CD4-positive, alpha-beta memory T cell (primary cell): ENCODE data around the gene XBP1. TPM values are rescaled to one million over a fixed set of nuclear protein-coding genes. Genes with fewer than 3 reads are reported as not detected.
"Not testable (repeated sequence)": the region's sequence is repeated elsewhere in the genome, so short reads cannot be mapped to it uniquely, and the experiment has no call there.

Experiments
- CTCF ChIA-PET: fragments of 350-600 bp; sonication (Branson Sonifier 250); formaldehyde crosslinking; loops from one replicate; lab custom pipeline; 2021; ENCODE audit warnings: inconsistent platforms; ENCODE audit not compliant: partially characterized antibody; lab: Charles Lee
- POLR2A ChIA-PET: fragments of 350-600 bp; sonication (Branson Sonifier 250); formaldehyde crosslinking; loops from one replicate; lab custom pipeline; 2021; ENCODE audit not compliant: partially characterized antibody; lab: Charles Lee
- DNase-seq, 5 donors: peaks; one replicate each; pipeline versions ENCODE4 v3.0.0 to v3.0.0-alpha.2; 2020 to 2022; ENCODE audit warnings: mixed read lengths in 1 of 5
- H3K27ac ChIP-seq: one replicate; pipeline ENCODE4 v1.7.0; 2013; ENCODE audit warnings: low read depth, low read length
- H3K27me3 ChIP-seq: 2 replicates; pipeline ENCODE4 v1.7.0; 2013; ENCODE audit warnings: mild to moderate bottlenecking, low read length, moderate library complexity; ENCODE audit not compliant: insufficient read depth
- H3K36me3 ChIP-seq: 2 replicates; pipeline ENCODE4 v1.7.0; 2013; ENCODE audit warnings: mild to moderate bottlenecking, low read length, moderate library complexity; ENCODE audit not compliant: insufficient read depth
- H3K4me1 ChIP-seq: 2 replicates; pipeline ENCODE4 v1.7.0; 2013; ENCODE audit warnings: mild to moderate bottlenecking, low read length, moderate library complexity; ENCODE audit not compliant: insufficient read depth
- H3K4me3 ChIP-seq, 2 donors: one replicate each; pipeline ENCODE4 v1.7.0; 2013; ENCODE audit warnings: low read length in 2 of 2, mild to moderate bottlenecking in 1 of 2
- H3K9me3 ChIP-seq, 2 donors: one replicate each; pipeline ENCODE4 v1.7.0; 2013; ENCODE audit warnings: low read length in 2 of 2, control low read depth in 1 of 2; ENCODE audit not compliant: control insufficient read depth in 1 of 2
- H3K27ac Mint-ChIP-seq, 7 donors: one replicate each; pipeline ENCODE4 v1.8.0; 2020 to 2021; ENCODE audit warnings: mixed read lengths in 7 of 7, mild to moderate bottlenecking in 6 of 7, inconsistent platforms in 3 of 7, moderate library complexity in 3 of 7
- H3K27me3 Mint-ChIP-seq, 2 donors: one replicate each; pipeline ENCODE4 v1.8.0; 2020 to 2021; ENCODE audit warnings: mixed read lengths in 2 of 2
- H3K36me3 Mint-ChIP-seq, 2 donors: one replicate each; pipeline ENCODE4 v1.8.0; 2020 to 2021; ENCODE audit warnings: mixed read lengths in 2 of 2, inconsistent platforms in 1 of 2, mild to moderate bottlenecking in 1 of 2
- H3K4me1 Mint-ChIP-seq, 4 donors: one replicate each; pipeline ENCODE4 v1.8.0; 2020 to 2021; ENCODE audit warnings: mixed read lengths in 4 of 4, mild to moderate bottlenecking in 1 of 4
- H3K4me3 Mint-ChIP-seq, 8 donors: one replicate each; pipeline ENCODE4 v1.8.0; 2020 to 2021; ENCODE audit warnings: mixed read lengths in 8 of 8, mild to moderate bottlenecking in 7 of 8, moderate library complexity in 6 of 8, inconsistent platforms in 3 of 8
- H3K9me3 Mint-ChIP-seq, 8 donors: one replicate each; pipeline ENCODE4 v1.8.0; 2020 to 2021; ENCODE audit warnings: mixed read lengths in 8 of 8, mild to moderate bottlenecking in 5 of 8, inconsistent platforms in 3 of 8, moderate library complexity in 1 of 8
- intact Hi-C: fragments of 100-400 bp; cut with micrococcal nuclease; formaldehyde crosslinking; loops from one replicate; pipeline ENCODE4 v1.15.1; 2023
- polyA plus RNA-seq, 2 donors: library from polyadenylated mRNA; unstranded; fragments of 300-500 nt; fragmentation: Illumina TruSeq; gene quantifications; one replicate each; pipeline ENCODE4 v1.2.3, GENCODE V29; 2021
- total RNA-seq, 2 experiments: library from RNA; stranded (reverse); gene quantifications; one replicate each; pipeline ENCODE4 v1.2.3, GENCODE V29; 2021

Gene XBP1
- total and polyA plus RNA-seq, 4 experiments from 2014 or later, result 154 to 533 (median 240) TPM

DNA sequence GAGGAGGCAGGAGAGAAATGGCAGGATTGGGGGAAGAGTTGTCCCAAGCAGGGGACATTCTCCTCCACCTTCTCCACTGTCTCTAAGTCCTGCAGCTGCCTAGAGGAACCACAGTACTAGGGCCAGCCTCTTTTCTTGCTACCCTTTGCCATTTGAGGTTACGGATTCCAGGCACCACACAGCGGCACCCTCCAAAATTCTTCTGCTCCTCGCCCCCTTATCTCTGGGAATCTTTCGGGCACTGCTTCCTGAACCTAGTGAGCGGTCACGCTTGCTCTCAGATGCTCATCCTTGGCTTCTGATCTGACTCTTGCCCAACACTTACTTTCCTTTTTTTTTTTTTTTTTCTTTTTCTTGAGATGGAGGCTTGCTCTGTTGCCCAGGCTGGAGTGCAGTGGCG lies 26.6 kb upstream of the XBP1 start:
- no peaks in the 10 kb centered on the region for H3K9me3 ChIP-seq
- no peak overlapping the region for H3K4me3 ChIP-seq
- H3K36me3 ChIP-seq, result no peaks in the 10 kb centered on the region
- peak overlapping the region in 1 of 7 donors; percentile 62 for H3K27ac Mint-ChIP-seq
- peaks cover 8 to 13% of the 10 kb centered on the region in 2 donors for H3K36me3 Mint-ChIP-seq
- CTCF ChIA-PET, result interaction anchor here (0.7 to 8.3 kb wide), 5 partner anchors 15 to 440 kb away, joined by 3 to 166 read pairs (median 59); partner anchors contain the start of gene XBP1
- POLR2A ChIA-PET, result no interaction called here
- no peaks in the 10 kb centered on the region for H3K27me3 Mint-ChIP-seq
- H3K4me3 Mint-ChIP-seq, result no peak overlapping the region
- no peak for DNase-seq
- no peaks in the 10 kb centered on the region for H3K9me3 Mint-ChIP-seq
- intact Hi-C loops, result no loop called here
- no peaks in the 10 kb centered on the region for H3K27me3 ChIP-seq
- H3K4me1 Mint-ChIP-seq, result peaks cover 22 to 62% (median 37%) of the 10 kb centered on the region in 4 donors
- no peak overlapping the region for H3K27ac ChIP-seq
- H3K4me1 ChIP-seq, result peaks cover 33% of the 10 kb centered on the region

- CTCF ChIA-PET, H3K27me3 ChIP-seq, H3K36me3 ChIP-seq, H3K4me3 Mint-ChIP-seq, H3K27me3 Mint-ChIP-seq, DNase-seq, H3K4me3 ChIP-seq, POLR2A ChIA-PET, H3K27ac ChIP-seq, H3K9me3 Mint-ChIP-seq, H3K27ac Mint-ChIP-seq, H3K9me3 ChIP-seq, intact Hi-C loops: not testable (repeated sequence)
- Mint-ChIP-seq H3K4me1 (peaks cover 25 to 67% (median 42%) of the 10 kb centered on the region in 4 donors), H3K36me3 (peaks cover 6 to 10% of the 10 kb centered on the region in 2 donors)
- peaks cover 37% of the 10 kb centered on the region for H3K4me1 ChIP-seq
These were observed 26.1 kb upstream of the XBP1 start for GRCh38 chr22:28826430-28826829.

DNA sequence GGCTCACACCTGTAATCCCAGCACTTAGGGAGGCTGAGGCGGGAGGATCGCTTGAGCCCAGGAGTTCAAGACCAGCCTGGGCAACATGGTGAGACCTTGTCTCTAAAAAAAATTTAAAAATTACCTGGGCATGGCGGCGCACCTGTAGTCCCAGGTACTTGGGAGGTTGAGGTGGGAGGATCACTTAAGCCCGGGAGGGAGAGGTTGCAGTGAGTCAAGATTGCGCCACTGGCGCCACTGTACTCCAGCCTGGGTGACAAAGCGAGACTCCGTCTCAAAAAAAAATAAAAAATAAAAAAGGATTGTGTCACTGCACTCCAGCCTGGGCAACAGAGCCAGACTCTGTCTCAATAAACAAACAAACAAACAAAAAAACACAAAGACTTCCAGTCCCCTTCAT lies 24.1 kb upstream of the XBP1 start:
- peaks cover 46% of the 10 kb centered on the region for H3K4me1 ChIP-seq
- H3K27ac ChIP-seq, H3K9me3 ChIP-seq, DNase-seq, H3K27me3 ChIP-seq, H3K36me3 ChIP-seq, intact Hi-C loops, H3K36me3 Mint-ChIP-seq, H3K27me3 Mint-ChIP-seq, H3K4me3 ChIP-seq, H3K9me3 Mint-ChIP-seq: not testable (repeated sequence)
- Mint-ChIP-seq H3K4me3 (peak overlapping the region in 3 of 8 donors; percentile 15 to 41 (median 20)), H3K27ac (peak overlapping the region in 5 of 7 donors; percentile 22 to 86 (median 70)), H3K4me1 (peaks cover 31 to 76% (median 50%) of the 10 kb centered on the region in 4 donors)
- ChIA-PET CTCF (interaction anchor here (1.0 kb wide), 1 partner anchor 224 kb away, joined by 3 read pairs; no protein-coding TSS in a partner anchor), POLR2A (interaction anchor here (3.5 to 4.3 kb wide), 2 partner anchors 13 to 24 kb away, joined by 22 to 49 read pairs; partner anchors contain the start of gene XBP1)

GRCh38 chr22:28822930-28823551 lies 22.7 kb upstream of the XBP1 start:
- H3K4me1 Mint-ChIP-seq, result peaks cover 36 to 81% (median 59%) of the 10 kb centered on the region in 4 donors
- H3K4me3 Mint-ChIP-seq, result peak overlapping the region; percentile 0 to 78 (median 62)
- peaks cover 53% of the 10 kb centered on the region for H3K4me1 ChIP-seq
- H3K36me3 Mint-ChIP-seq, result peaks cover 5 to 6% of the 10 kb centered on the region in 2 donors
- intact Hi-C loops, result loop anchor here (2.0 kb wide), 1 partner anchor 20 kb away; no protein-coding TSS in a partner anchor
- no peak overlapping the region for H3K4me3 ChIP-seq
- peak overlapping the region; percentile 79 to 98 (median 91) for H3K27ac Mint-ChIP-seq
- no peaks in the 10 kb centered on the region for H3K9me3 ChIP-seq
- no peaks in the 10 kb centered on the region for H3K36me3 ChIP-seq
- ChIA-PET POLR2A (interaction anchor here (0.5 to 4.3 kb wide), 6 partner anchors 12 to 33 kb away, joined by 4 to 49 read pairs (median 6); partner anchors contain the start of gene XBP1), CTCF (interaction anchor here (1.0 to 2.0 kb wide), 2 partner anchors 11 to 22 kb away, joined by 4 read pairs; partner anchors contain the start of gene XBP1)
- no peaks in the 10 kb centered on the region for H3K27me3 ChIP-seq
- peak; percentile 69 to 83 (median 69) for DNase-seq
- H3K27ac ChIP-seq, result peak overlapping the region; percentile 13
- H3K9me3 Mint-ChIP-seq, result no peaks in the 10 kb centered on the region
- no peaks in the 10 kb centered on the region for H3K27me3 Mint-ChIP-seq

GRCh38 chr22:28821452-28821851 lies 21.1 kb upstream of the XBP1 start:
- H3K27me3 Mint-ChIP-seq, result no peaks in the 10 kb centered on the region
- no peak for DNase-seq
- intact Hi-C loops, result no loop called here
- CTCF ChIA-PET, result interaction anchor here (2.0 to 4.1 kb wide), 2 partner anchors 8 to 21 kb away, joined by 4 to 24 read pairs; partner anchors contain the start of gene XBP1
- H3K9me3 ChIP-seq, result no peaks in the 10 kb centered on the region
- no peaks in the 10 kb centered on the region for H3K36me3 ChIP-seq
- H3K27ac Mint-ChIP-seq, result peak overlapping the region in 6 of 7 donors; percentile 20 to 98 (median 87)
- peaks cover 41 to 79% (median 61%) of the 10 kb centered on the region in 4 donors for H3K4me1 Mint-ChIP-seq
- H3K4me3 ChIP-seq, result no peak overlapping the region
- H3K27me3 ChIP-seq, result no peaks in the 10 kb centered on the region
- POLR2A ChIA-PET, result interaction anchor here (2.0 to 14.5 kb wide), 3 partner anchors 10 to 31 kb away, joined by 6 to 236 read pairs (median 22); partner anchors contain the start of gene XBP1
- peaks cover 2 to 4% of the 10 kb centered on the region in 2 donors for H3K36me3 Mint-ChIP-seq
- H3K9me3 Mint-ChIP-seq, result peaks cover 0 to 2% (median 0%) of the 10 kb centered on the region in 8 donors
- H3K4me1 ChIP-seq, result peaks cover 52% of the 10 kb centered on the region
- peak overlapping the region in 3 of 8 donors; percentile 10 to 61 (median 39) for H3K4me3 Mint-ChIP-seq
- H3K27ac ChIP-seq, result no peak overlapping the region

DNA sequence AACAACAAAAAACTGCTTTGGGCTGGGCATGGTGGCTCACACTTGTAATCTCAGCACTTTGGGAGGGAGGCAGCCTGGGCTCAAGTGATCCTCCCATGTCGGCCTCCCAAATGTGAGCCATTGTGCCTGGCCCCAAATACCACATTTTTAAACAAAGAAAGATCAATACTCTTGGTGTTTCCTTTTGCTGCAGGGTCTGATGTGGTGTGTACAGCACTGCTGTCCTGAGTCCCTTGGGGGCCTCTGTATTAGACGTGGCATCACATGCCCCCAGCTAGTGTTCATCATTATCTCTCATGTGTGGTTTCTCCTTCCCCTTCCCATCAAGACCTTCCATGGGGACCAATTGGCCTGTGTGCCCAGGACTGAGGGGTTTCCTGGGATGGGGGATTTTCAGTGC lies 20.5 kb upstream of the XBP1 start:
- ChIA-PET CTCF (interaction anchor here (1.2 to 4.1 kb wide), 2 partner anchors 9 kb away, joined by 3 to 24 read pairs; no protein-coding TSS in a partner anchor), POLR2A (interaction anchor here (1.1 to 14.5 kb wide), 4 partner anchors 8 to 21 kb away, joined by 4 to 236 read pairs (median 13); partner anchors contain the start of gene XBP1)
- Histone ChIP-seq H3K27ac (no peak overlapping the region), H3K9me3 (no peaks in the 10 kb centered on the region), H3K36me3 (no peaks in the 10 kb centered on the region), H3K4me1 (peaks cover 52% of the 10 kb centered on the region), H3K27me3 (no peaks in the 10 kb centered on the region), H3K4me3 (no peak overlapping the region)
- intact Hi-C loops, result no loop called here
- Mint-ChIP-seq H3K9me3 (peaks cover 0 to 2% (median 0%) of the 10 kb centered on the region in 8 donors), H3K36me3 (peaks cover 2 to 4% of the 10 kb centered on the region in 2 donors), H3K4me1 (peaks cover 41 to 73% (median 58%) of the 10 kb centered on the region in 4 donors), H3K27ac (peak overlapping the region in 4 of 7 donors; percentile 24 to 95 (median 52)), H3K4me3 (peak overlapping the region in 2 of 8 donors; percentile 39), H3K27me3 (no peaks in the 10 kb centered on the region)
- no peak for DNase-seq
